GM12878 (cell line): ENCODE data around the gene FYTTD1.

Source experiments
- ATF7 ChIP-seq: fragments of 450-650 bp; IDR thresholded peaks from 2 replicates; pipeline ENCODE4 v1.6.1; 2016; ENCODE audit warnings: low read depth, mild to moderate bottlenecking
- SRF ChIP-seq, 2 experiments: IDR thresholded peaks; 2 replicates each; pipeline ENCODE4 v1.6.1; 2011; ENCODE audit warnings: low read depth in 2 of 2, low read length in 2 of 2, mild to moderate bottlenecking in 1 of 2, moderate library complexity in 1 of 2
- TF ChIP-seq, protein P1 (sequence below), 3 experiments: IDR thresholded peaks in 2 of 3; conservative IDR thresholded peaks in 1 of 3; 2 replicates each; pipeline ENCODE4 v1.5.1; 2011; ENCODE audit warnings: low read depth in 3 of 3, low read length in 3 of 3, mild to moderate bottlenecking in 3 of 3, control low read depth in 2 of 3, moderate library complexity in 2 of 3, inconsistent platforms in 1 of 3, mixed read lengths in 1 of 3; ENCODE audit not compliant: control insufficient read depth in 2 of 3, insufficient read depth in 1 of 3; ENCODE audit errors: extremely low read depth in 1 of 3

DNA sequence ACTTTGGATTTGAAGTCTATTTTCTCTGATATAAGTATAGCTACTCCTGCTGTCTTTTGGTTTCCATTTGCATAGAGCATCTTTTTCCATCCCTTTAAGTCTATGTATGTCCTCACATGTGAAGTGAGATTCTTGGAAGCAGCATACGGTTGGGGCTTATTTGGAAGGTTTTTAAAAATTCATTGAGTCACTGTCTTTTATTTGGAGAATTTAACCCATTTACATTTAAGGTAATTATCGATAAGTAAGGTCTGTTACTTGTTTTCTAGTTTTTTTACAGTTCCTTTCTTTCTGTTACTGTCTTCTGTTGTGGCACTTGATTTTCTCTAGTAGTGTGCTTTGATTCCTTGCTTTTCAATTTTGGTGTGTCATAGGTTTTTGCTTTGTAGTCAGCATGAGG is 26.9 kb upstream of the FYTTD1 start:
- TF ChIP-seq ATF7 (no peak), SRF (IDR thresholded peaks at IDR 0.05; ENCODE audit: low read depth in 2 of 2, low read length in 2 of 2) (no peak)
- TF ChIP-seq, protein P1, sequence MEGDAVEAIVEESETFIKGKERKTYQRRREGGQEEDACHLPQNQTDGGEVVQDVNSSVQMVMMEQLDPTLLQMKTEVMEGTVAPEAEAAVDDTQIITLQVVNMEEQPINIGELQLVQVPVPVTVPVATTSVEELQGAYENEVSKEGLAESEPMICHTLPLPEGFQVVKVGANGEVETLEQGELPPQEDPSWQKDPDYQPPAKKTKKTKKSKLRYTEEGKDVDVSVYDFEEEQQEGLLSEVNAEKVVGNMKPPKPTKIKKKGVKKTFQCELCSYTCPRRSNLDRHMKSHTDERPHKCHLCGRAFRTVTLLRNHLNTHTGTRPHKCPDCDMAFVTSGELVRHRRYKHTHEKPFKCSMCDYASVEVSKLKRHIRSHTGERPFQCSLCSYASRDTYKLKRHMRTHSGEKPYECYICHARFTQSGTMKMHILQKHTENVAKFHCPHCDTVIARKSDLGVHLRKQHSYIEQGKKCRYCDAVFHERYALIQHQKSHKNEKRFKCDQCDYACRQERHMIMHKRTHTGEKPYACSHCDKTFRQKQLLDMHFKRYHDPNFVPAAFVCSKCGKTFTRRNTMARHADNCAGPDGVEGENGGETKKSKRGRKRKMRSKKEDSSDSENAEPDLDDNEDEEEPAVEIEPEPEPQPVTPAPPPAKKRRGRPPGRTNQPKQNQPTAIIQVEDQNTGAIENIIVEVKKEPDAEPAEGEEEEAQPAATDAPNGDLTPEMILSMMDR (IDR thresholded peaks at IDR 0.05 in 2 of 3, conservative IDR thresholded peaks at IDR 0.05 in 1 of 3; ENCODE audit: control insufficient read depth in 2 of 3, extremely low read depth in 1 of 3, insufficient read depth in 1 of 3, low read depth in 3 of 3, low read length in 3 of 3) = no peak
